Measurements from ENCODE around the gene MCTP1.

DNA sequence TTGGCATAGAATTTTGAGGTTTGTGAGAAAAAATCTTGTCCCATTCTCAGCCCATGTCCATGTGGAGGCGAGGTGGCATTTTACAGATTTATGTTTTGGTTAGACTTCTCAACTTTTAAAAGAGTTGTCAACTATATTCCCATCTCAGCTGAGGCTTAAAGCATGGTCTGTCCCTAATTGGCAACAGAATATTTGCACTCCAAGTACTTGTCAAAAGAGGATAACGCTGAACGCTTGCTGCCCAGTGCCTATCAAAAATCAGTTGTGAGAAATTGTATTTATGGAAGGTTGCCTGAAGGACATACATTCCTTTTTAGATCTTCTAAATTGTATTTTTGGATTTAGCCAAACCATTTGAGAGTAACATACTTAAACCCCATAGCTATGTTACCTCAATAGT is 464.4 kb downstream of the MCTP1 start:
- TF ChIP-seq, protein P1, sequence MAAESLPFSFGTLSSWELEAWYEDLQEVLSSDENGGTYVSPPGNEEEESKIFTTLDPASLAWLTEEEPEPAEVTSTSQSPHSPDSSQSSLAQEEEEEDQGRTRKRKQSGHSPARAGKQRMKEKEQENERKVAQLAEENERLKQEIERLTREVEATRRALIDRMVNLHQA (CRISPR knock-in tag; IDR thresholded peaks at IDR 0.05): no peak
- TF ChIP-seq GABPA (IDR thresholded peaks at IDR 0.05; ENCODE audit: low read depth, low read length): no peak
- no peak for TF ChIP-seq GABPA (CRISPR knock-in tag; IDR thresholded peaks at IDR 0.05; ENCODE audit: low read depth)
- no peak for TF ChIP-seq EZH2 (conservative IDR thresholded peaks at IDR 0.05; ENCODE audit: low read depth, low read length)
- TF ChIP-seq CTCF (CRISPR knock-in tag; IDR thresholded peaks at IDR 0.05): no peak
- TF ChIP-seq SP1 (IDR thresholded peaks at IDR 0.05): no peak
- no peak for TF ChIP-seq SP1 (CRISPR knock-in tag; IDR thresholded peaks at IDR 0.05)
- no peak for TF ChIP-seq SRF (IDR thresholded peaks at IDR 0.05; ENCODE audit: low read depth, low read length)
- no peak for TF ChIP-seq FOXM1 (CRISPR knock-in tag; IDR thresholded peaks at IDR 0.05)
- no peak for TF ChIP-seq PAF1 (CRISPR knock-in tag; IDR thresholded peaks at IDR 0.05)
- no peak for TF ChIP-seq SMARCC2 (IDR thresholded peaks at IDR 0.05)
- TF ChIP-seq, protein P2, sequence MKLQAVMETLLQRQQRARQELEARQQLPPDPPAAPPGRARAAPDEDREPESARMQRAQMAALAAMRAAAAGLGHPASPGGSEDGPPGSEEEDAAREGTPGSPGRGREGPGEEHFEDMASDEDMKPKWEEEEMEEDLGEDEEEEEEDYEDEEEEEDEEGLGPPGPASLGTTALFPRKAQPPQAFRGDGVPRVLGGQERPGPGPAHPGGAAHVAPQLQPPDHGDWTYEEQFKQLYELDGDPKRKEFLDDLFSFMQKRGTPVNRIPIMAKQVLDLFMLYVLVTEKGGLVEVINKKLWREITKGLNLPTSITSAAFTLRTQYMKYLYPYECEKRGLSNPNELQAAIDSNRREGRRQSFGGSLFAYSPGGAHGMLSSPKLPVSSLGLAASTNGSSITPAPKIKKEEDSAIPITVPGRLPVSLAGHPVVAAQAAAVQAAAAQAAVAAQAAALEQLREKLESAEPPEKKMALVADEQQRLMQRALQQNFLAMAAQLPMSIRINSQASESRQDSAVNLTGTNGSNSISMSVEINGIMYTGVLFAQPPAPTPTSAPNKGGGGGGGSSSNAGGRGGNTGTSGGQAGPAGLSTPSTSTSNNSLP (IDR thresholded peaks at IDR 0.05; ENCODE audit: low read depth, low read length): no peak
- no peak for TF ChIP-seq IRF2 (CRISPR knock-in tag; IDR thresholded peaks at IDR 0.05)
- TF ChIP-seq KDM2A (CRISPR knock-in tag; IDR thresholded peaks at IDR 0.05; ENCODE audit: borderline replicate concordance, low read depth): no peak
